GM18526 (cell line): ENCODE data around the gene NRXN3.

Experiments
- POLR2A ChIP-seq: IDR thresholded peaks from 3 replicates; pipeline ENCODE4 v1.6.1; 2011; ENCODE audit not compliant: insufficient read length; ENCODE audit errors: extremely low read depth

NRXN3 gene

GRCh38 chr14:78359581-78359980 is 189.4 kb downstream of the NRXN3 start:
- TF ChIP-seq POLR2A, result no peak

GRCh38 chr14:78363008-78363407 is 192.8 kb downstream of the NRXN3 start:
- TF ChIP-seq POLR2A, result no peak

- TF ChIP-seq POLR2A, result no peak
These were observed 197.2 kb downstream of the NRXN3 start for GRCh38 chr14:78367355-78367754.

- TF ChIP-seq POLR2A, result no peak
These were observed 212.9 kb downstream of the NRXN3 start for GRCh38 chr14:78383060-78383459.

- no peak for TF ChIP-seq POLR2A
These were observed 228.0 kb downstream of the NRXN3 start for GRCh38 chr14:78398216-78398615.

GRCh38 chr14:78399316-78399889 is 229.2 kb downstream of the NRXN3 start:
- no peak for TF ChIP-seq POLR2A

GRCh38 chr14:78401866-78402265 is 231.7 kb downstream of the NRXN3 start:
- no peak for TF ChIP-seq POLR2A

- no peak for TF ChIP-seq POLR2A
These were observed 233.2 kb downstream of the NRXN3 start for GRCh38 chr14:78403278-78403815.

- no peak for TF ChIP-seq POLR2A
These were observed 235.1 kb downstream of the NRXN3 start for GRCh38 chr14:78405079-78405856.

GRCh38 chr14:78412475-78412874 is 242.3 kb downstream of the NRXN3 start:
- no peak for TF ChIP-seq POLR2A

GRCh38 chr14:78414172-78414571 is 244.0 kb downstream of the NRXN3 start:
- TF ChIP-seq POLR2A, result no peak

- no peak for TF ChIP-seq POLR2A
These were observed 247.4 kb downstream of the NRXN3 start for GRCh38 chr14:78417532-78417931.

GRCh38 chr14:78424311-78424710 is 254.1 kb downstream of the NRXN3 start:
- TF ChIP-seq POLR2A, result no peak

- TF ChIP-seq POLR2A, result no peak
These were observed 255.2 kb downstream of the NRXN3 start for GRCh38 chr14:78425330-78425729.

- TF ChIP-seq POLR2A, result no peak
These were observed 255.6 kb downstream of the NRXN3 start for GRCh38 chr14:78425782-78426181.

GRCh38 chr14:78432046-78432445 is 261.9 kb downstream of the NRXN3 start:
- no peak for TF ChIP-seq POLR2A
